ENCODE data around the gene POLN.

The POLN gene

DNA sequence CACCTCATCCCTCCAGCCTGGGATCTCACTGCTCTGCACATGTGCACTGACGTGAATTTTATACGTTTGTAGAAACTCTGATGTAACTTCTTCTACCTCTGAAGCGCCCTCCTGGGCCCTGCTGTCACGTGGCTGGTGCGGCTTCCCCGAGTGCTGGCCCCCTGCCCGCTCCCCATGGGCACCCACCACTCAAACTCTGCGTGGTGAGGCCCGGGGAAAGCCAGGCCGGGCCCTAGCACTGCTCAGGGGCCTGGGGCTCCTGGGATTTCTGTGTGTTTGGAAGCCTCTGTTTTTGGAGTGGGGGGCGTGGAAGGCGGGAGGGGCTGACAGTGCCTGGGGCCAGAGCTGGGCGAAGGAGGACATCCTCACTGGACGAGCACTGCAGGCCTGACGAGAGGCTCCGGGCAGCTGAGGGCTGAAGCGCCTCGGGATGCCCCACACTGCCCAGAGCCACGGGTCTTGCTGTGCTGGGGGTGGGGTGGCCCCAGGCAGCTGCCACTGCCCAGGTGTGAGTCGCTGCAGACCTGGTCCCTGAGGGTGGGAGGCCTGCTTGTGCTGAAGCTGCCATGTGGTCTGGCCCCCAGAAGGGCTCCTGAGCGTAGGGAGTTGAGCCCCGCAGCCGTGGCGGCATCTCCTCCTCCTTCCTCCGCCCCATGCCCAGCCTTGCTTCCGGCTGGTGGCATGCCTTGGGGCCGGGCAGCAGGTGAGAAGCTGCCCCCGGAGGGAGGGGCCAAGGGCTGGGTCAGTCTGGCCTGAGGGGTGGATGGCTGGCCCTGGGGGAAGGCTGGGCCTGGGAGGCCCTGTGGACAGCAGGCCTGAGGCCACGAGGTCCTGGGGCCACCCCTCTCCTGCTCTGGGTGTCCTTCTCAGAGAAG is 175.1 kb downstream of the POLN start:
- no peak for DNase-seq

DNA sequence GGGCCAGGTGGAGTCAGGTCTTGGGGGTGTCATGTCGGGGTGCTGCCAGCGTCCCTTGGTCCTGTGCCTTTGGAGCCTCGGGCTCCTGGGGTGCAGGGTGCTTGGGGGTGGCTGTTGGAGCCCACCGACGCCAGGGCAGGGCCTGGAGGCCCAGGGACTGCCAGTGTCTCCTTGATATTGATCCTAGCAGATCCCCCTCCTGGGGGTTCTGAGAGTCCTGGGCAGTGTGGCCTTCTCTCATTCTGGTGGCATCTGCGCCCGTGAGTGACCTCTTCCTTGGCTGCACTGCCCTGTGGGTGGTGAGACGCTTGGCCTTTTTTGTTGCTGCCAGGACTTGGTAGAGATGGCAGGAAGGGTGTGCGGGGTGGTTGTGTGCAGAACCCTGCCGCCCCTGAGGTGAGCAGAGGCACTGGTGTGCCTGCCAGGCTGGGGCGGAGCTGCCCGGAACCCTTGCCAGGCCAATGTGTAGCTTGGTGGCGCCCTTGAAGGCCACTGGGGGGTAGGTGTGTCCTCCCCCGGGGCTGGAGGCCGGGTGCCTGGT is 175.8 kb downstream of the POLN start:
- no peak for DNase-seq

DNA sequence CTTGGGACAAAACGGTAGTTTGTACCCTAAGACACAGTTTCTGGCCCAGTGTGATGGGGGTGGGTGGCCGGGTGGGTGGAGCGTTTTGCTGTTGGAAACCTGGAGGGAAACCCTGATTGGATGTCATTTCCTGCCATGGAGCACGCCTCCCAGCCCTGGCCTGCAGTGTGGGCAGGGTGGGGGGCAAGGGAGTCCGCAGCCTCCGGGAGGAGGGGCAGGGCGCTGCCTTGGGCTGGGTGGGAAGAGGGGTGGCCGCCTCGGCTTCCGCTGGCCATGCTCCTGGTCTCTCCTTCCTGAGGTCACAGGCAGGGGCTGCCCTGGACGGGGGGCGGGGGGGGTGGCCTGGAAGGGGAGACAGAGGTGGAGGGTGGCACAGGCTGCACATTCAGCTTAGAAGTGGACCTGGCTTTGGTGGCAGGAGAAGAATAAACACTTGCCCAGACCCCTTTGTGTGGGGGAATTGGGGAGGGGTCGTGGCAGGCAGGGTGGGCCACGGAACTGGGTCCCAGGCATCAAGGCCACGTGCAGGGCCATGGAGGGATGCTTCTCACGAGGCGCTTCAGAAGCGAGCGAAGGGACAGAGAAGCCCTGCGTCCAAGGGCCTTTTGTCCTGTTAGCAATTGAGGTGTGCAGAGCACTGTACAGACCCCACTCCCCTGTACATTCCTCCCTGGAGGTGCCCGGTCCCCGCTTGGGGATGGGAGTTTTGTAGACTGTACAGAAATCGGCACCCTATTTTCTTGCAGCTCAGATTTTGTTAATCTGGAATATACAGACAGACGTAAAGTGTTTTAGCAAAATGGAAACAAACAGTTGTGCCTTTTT is 176.6 kb downstream of the POLN start:
- no peak for DNase-seq

DNA sequence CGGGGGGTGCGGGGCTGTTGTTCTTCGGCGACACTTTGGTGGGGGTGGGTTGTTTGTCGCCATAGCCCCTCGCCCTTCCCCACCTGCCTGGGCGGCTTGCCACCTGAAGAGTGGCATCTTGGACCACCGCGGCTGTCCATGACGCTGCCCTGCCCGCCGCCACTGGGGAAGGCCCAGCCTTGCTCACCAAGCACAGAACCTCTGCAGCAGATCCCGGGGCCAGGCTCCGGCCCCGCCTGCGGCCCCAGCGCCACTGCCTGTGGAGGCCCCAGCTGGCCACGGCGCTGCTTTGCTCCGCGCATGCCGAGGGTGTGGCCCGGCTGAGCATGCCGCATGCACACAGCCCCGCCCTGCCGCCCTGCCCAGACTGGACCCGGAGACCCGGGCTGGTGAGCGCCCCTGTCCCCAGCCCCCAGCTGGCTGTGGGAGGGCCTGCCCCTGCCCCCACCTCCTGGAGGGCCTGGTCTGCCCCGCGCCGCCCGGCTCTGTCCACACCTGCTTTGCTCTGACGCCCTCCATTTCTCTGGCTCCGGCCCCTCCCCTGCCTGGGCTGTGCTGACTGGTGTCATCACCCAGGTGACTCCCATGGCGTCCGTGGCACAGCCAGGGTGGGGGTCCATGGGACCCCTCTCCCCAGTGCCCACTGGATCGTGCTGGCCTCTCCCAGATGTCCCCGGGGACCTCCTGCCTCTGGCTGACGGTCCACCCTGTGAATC is 177.5 kb downstream of the POLN start:
- no peak for DNase-seq

DNA sequence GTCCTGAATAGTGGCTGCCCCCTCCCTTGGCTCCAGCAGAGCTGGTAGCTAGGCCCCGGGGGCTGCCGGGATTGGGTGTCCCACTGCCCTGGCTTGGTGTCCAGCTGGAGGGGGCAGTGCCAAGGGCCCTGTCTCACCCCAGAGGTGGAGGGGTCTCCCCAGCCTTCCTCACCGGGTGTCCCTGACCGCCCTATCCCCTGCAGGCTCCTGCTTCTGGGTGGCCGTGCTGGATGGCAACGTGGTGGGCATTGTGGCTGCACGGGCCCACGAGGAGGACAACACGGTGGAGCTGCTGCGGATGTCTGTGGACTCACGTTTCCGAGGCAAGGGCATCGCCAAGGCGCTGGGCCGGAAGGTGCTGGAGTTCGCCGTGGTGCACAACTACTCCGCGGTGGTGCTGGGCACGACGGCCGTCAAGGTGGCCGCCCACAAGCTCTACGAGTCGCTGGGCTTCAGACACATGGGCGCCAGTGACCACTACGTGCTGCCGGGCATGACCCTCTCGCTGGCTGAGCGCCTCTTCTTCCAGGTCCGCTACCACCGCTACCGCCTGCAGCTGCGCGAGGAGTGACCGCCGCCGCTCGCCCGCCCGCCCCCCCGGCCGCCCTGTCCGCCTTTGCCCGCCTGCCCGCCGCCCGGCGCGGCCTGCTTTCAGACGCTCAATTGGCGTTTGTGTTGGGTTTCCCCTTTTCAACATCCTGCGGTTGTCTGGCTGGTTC is 178.2 kb downstream of the POLN start:
- DNase-seq: no peak

DNA sequence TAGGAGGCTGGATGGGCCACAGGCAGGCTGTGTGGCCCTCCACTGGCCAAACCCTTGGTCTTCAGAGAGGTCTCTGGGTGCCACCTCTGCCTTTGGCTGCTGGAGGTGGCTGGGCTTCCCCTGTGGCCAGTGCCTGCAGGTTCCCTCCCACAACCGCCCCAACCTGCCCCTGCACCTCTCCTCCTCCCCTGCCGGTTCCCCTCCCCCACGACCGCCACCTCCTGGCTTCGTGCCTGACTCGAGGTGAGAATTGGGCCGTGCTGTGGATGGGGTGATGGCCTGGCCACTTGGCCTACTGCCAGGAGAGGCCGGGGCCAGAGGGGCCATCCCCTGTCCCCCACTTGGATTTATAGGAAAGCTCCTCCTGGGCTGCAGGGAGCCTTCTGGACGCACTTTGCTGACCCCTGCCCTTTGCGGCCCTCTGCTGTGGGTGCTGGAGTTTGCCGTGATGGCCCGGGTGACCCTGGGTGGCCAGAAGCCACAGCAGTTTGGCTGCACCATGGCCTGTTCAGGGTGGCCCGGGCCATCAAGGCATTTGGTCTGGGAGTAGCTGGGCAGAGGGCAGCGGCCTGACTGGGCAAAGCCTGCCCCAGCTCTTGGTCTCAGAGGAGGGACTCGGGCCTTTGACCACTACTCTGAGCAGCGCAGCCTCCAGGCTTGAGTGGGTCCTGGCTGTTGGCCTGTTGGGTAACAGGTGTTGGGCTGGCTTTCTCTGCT is 179.0 kb downstream of the POLN start:
- no peak for DNase-seq

DNA sequence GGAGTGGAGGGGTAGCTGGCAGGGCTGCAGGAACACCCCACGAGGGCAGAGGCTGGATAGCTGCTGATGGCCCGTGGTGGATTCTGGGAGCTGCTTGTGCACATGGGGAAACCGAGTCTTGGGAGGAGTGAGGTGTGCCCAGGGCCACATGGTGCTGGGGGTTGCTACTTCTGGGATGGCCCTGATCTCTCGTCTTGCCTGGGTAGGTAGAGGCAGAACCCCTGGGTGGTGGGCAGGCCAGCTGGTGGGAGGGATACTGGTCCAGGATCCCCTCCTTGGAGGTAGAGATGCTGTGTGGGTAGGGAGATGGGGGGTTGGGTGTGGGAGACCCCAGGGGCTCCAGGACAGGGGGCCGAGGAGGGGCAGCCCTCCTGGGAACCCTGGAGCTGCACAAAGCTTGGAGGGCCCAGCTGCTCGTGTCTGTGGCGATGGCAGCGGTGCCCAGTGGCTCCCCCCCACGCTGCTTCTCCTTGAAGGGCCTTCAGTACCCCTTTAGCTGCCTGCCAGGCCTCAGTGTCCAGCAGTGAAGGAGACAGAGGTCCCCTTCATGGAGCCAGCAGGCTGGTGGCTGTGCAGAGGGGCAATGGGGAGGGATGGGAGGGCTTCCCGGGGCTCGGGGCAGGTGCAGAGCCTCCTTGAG is 179.6 kb downstream of the POLN start:
- no peak for DNase-seq

DNA sequence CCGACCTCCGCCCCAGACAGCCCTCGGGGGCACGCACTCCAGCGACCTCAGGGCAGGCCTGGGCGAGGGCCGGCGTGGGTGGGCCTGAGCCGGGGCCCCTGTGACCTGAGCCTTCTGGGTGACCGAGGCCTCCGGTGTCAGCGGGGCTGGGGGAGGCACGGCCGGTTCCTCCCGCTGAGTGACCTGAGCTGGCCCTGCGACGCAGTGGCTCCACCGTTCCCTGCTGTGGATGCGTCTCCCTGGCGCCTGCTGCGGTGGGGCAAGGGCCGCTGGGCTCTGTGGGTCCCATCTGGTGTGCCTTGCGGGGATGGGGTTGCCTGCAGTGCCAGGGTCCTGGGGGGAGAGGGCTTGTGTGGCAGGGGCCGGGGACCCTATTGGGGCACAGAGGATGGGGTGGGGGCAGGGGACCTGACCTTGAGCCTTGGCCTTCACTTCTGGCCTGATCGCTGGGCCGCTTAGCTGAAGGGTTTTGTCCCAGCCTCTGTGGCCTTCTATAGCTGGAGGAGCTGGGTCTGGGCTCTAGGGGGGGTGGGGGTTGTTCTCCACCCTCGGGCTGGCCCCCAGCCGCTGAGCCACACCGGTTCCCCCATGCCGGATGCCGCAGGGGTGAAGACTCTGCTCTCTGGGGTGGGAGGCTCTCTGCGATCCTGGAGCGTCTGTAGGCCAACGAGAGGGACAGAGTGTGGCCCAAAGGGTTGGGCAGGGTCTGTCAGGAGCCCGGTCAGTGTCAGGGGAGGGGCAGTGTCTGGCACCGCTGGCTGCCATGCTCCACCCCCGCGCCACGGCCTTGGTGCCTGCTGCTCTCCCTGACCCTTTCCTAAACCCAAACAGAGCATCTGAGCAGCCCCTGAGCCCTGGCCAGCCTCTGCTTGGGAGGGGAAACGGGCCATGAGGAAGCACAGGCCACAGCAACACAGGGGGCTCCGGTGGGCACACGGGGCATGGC is 180.5 kb downstream of the POLN start:
- DNase-seq: no peak

DNA sequence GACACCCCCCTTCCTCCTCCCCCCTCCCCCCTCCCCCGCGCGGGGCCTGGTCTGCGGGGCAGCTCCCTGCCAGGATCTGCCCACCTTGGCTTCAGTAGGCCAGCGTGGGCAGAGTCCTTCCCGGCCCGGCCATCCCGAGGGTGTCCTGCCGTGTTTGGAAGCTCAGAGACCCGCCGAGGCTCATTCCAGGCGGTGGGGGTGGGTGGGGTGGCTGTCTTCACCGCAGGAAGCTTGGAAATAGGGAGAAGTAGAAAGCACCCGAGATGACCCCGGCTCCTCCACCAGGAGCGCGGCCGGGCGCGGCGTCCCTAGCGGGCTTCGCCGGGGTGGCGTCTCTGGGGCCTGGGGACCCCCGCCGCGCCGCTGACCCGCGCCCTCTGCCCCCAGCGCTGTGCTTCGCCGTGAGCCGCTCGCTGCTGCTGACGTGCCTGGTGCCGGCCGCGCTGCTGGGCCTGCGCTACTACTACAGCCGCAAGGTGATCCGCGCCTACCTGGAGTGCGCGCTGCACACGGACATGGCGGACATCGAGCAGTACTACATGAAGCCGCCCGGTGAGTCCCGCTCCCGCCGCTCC is 181.2 kb downstream of the POLN start:
- DNase-seq: no peak

DNA sequence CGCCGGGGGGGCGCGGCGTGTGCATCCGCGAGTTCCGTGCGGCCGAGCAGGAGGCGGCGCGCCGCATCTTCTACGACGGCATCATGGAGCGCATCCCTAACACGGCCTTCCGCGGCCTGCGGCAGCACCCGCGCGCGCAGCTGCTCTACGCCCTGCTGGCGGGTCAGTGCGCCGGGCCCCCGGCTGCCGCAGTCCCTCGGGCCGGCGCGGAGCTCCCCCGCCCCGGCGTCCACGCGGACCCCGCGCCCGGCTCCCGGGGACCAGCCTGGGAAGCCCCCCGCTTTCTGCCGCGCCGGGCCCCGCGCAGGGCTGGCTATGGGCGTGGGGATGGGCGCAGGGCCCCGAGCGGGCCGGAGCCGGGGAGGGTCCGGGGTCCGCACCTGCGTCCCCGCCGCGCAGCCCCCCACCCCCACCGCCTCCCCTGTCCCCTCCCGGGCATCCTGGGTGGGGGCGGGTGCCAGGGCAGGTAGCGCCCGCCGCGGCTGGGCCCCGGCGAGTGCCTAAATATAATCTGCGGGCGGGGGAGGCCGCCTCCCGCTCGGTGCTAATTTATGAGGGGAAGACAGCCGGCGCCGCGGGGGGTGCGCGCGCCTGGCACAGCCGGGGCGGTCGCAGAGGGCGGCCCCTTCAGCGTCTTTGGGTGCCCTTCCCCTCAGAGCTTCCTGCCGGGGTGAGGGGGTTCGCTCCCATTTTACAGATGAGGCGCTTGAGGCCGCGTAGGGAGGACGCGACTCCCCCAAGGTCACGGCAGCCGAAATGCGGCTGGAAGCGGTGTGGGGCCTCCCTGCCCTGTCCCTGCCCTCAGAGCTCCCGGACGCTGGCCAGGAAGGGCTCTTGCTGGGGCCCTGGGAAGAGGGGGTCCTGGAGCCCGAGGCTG is 182.0 kb downstream of the POLN start:
- DNase-seq: no peak

DNA sequence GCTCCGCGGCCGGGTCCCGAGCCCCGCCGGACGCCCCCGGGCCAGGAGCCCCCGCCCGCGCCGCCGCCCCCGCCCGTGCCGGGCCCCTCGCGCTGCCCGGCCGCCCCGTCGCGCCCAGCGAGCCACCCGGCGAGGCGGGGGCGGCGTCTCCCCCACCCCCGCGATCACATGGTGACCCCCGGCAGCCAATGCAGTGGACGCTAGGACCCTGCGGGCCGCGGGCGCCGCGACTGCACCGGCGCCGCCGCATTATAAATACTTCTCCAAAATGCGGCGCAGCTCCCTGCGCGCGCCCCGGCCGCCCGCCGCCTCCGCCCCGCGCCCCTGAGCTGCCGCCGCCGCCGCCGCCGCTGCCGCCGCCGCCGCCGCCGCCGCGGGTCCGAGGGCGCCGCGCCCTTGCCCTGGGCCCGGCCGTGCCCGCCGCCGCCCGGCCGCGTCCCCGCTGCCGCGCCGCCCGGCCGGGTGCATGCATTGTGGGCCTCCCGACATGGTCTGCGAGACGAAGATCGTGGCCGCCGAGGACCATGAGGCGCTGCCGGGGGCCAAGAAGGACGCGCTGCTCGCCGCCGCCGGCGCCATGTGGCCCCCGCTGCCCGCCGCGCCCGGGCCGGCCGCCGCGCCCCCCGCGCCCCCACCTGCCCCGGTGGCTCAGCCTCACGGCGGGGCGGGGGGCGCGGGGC is 182.7 kb downstream of the POLN start, which contains the start of gene NAT8L:
TSS of gene NAT8L (plus strand) at position 282 of the 680 bp plus-strand sequence. CDS start at position 467, 185 bp downstream.
- no peak for DNase-seq

DNA sequence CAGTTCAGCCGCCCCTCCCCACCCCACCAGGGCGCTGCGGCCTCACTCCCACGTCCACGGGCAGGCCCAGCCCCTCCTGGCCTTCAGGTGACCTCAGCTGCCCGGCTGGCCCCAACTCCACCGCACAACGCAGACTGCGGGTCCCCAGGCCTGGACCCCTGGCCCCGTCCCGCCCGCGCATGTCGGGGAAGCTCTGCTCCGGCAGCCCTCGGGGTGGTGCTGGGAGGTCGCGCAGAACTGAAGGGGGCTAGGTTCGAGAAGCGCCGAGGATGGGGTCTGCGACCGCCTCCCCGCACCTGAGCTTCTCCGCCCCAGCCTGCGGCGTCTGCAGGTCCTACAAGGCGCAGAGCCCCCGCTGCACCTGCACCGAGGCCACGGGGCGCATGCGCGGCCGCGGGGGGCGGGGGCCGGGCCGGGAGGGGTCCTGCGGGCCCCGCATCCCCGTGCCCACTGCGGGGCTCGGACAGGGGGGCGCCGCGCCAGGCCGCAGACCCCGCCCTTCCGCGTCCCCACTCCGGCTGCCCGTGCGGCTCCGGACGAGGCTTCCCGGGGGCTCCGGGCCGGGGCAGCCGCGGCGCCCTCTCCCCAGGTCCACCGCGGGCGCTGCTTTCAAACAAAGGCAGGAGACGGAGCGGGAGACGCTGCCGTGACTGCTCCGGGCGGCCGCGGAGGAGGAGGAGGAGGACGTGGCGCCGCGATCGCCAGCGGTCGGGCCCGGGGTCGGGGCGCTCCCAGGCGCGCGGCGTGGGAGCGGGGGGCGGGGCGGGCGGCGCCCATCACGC is 183.5 kb downstream of the POLN start:
- DNase-seq: no peak

DNA sequence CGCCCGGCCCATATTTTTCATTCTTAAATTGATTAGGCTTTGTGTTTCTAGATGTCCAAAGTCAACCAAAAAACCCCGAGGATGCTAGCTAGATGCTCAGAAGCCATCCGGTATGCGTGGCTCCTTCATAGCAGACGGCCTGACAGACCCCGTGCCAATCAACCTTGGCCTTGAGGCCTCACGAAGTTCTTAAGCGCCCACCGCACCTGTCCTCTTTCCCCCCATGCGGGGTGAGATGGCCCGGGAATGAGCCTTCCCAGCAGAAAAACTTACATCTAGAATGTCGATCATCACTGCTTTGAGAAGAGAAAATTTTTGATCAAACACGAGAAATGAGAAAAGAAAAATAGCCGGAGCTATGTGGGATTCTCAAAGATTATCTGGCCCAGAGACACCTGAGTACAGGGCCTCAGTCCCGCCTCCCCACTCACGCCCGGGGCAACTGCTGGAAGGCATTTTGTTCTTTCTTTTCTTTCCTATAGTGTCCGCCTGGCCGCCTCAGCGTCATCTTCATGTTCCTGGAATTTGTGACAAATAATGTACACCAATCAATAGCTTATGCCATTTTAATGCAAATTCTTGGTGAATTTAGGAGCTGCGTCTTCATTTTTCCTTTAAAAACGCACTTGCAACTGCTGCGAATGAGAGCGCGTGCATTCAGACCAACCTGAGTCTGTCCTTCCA is 184.4 kb downstream of the POLN start:
- DNase-seq: no peak

DNA sequence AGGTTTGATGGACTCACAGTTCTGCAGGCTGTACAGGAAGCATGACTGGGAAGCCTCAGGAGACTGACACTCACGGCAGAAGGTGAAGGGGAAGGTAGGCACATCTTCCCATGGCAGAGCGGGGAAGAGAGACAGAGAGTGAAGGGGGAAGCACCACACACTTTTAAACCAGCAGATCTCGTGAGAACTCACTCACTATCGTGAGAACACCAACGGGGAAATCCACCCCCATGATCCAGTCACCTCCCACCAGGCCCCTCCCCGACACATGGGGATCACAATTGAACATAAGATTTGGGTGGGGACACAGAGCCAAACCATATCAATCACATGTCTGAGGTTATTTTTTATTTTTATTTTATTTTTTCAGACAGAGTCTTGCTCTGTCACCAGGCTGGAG is 187.7 kb downstream of the POLN start:
- no peak for DNase-seq

DNA sequence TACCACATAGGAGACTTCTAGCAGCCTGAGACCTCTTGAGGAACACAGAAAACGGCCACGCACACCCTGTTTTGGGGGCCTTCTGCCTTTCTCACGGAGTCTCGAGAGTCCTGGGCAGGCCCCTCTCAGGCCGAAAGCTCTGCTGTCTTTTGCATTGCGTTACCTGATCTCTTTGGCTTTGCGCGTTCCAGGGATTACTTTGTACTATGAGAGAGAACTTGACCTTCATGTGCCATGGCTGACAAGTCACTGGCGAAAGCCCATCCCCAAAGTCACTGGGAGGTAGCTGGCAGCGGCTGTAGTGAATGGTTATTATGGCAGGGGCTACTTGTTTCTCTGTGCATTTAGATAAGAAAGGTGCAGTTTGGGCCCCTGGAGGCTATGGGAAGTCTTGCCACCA is 190.8 kb downstream of the POLN start:
- DNase-seq: no peak

DNA sequence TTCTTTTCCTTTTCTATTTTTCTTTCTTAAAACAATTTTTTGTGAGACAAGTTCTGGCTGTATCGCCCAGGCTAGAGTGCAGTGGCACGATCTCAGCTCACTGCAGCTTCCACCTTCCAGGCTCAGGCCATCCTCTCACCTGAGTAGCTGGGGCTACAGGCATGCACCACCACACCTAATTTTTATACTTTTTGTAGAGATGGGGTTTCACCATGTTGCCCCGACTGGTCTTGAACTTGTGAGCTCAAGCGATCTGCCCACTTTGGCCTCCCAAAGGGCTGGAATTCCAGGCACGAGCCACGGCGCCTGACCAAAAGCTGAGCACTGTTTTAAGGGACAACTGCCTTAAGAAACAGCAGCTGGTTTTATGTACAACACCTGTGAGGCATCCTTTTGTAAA is 192.1 kb downstream of the POLN start:
- DNase-seq: no peak

All from cortex of kidney (tissue), 1 donor.